HL-60 (cell line): ENCODE data around the gene ZRANB1.

Experiments used
- CTCF ChIP-seq: IDR thresholded peaks from one replicate; pipeline ENCODE4 v1.5.1; 2011; ENCODE audit warnings: low read length, control low read depth, inconsistent platforms; ENCODE audit not compliant: insufficient read depth
- GABPA ChIP-seq: IDR thresholded peaks from 2 replicates; pipeline ENCODE4 v1.6.1; 2012; ENCODE audit warnings: low read depth
- REST ChIP-seq: IDR thresholded peaks from 2 replicates; pipeline ENCODE4 v1.6.1; 2012; ENCODE audit warnings: low read depth; ENCODE audit not compliant: insufficient replicate concordance
- SPI1 ChIP-seq: IDR thresholded peaks from 2 replicates; pipeline ENCODE4 v1.6.1; 2012; ENCODE audit warnings: low read depth, mild to moderate bottlenecking, borderline replicate concordance

GRCh38 chr10:124942317-124943169 lies 620 bp downstream of the ZRANB1 start:
- no peak for TF ChIP-seq CTCF
- no peak for TF ChIP-seq GABPA
- TF ChIP-seq SPI1: no peak
- TF ChIP-seq REST: no peak
